ENCODE results near the gene MAB21L4.
A peak's percentile ranks its signal among the peaks of the same experiment; 100 is the strongest.

The MAB21L4 gene

GRCh38 chr2:240909216-240909974, 13.4 kb upstream of the MAB21L4 start:
- DNase-seq, result no peak

- DNase-seq, result no peak
These were observed 11.1 kb upstream of the MAB21L4 start for GRCh38 chr2:240906911-240907590.

- DNase-seq, result peak; percentile 62
These were observed 10.4 kb upstream of the MAB21L4 start, which contains the start of gene CROCC2 for GRCh38 chr2:240906141-240906910. Gene CROCC2, plus strand, starts transcription at chr2:240906336. Its CDS starts 178 bp downstream, at chr2:240906514.

GRCh38 chr2:240905176-240905781, 9.3 kb upstream of the MAB21L4 start:
- DNase-seq, result no peak

GRCh38 chr2:240904216-240905175, 8.5 kb upstream of the MAB21L4 start:
- no peak for DNase-seq

- DNase-seq, result no peak
These were observed 7.5 kb upstream of the MAB21L4 start for GRCh38 chr2:240903191-240904060.

GRCh38 chr2:240902615-240903041, 6.7 kb upstream of the MAB21L4 start:
- DNase-seq, result no peak

- DNase-seq, result no peak
These were observed 6.1 kb upstream of the MAB21L4 start for GRCh38 chr2:240901986-240902614.

GRCh38 chr2:240900141-240900860, 4.3 kb upstream of the MAB21L4 start:
- no peak for DNase-seq

GRCh38 chr2:240899468-240899865, 3.5 kb upstream of the MAB21L4 start:
- no peak for DNase-seq

GRCh38 chr2:240898731-240899467, 2.9 kb upstream of the MAB21L4 start:
- DNase-seq, result no peak

GRCh38 chr2:240898108-240898730, 2.3 kb upstream of the MAB21L4 start:
- DNase-seq, result no peak

- DNase-seq, result no peak
These were observed 1.1 kb upstream of the MAB21L4 start for GRCh38 chr2:240896871-240897692.

GRCh38 chr2:240896394-240896793, 438 bp upstream of the MAB21L4 start:
- DNase-seq, result no peak

GRCh38 chr2:240894836-240895558, 959 bp downstream of the MAB21L4 start:
- no peak for DNase-seq

GRCh38 chr2:240894006-240894405, 1.9 kb downstream of the MAB21L4 start:
- DNase-seq, result no peak

GRCh38 chr2:240893363-240893844, 2.6 kb downstream of the MAB21L4 start:
- DNase-seq, result no peak

Data from NCI-H748 treated with DMSO at 0.1 percent for 48 hours (cell line).